OCI-LY3 (cell line): Measurements from ENCODE around the gene INPP5A.

Experiments used
- H2AFZ ChIP-seq: fragments of 200-600, 300-600 bp; shearing (Covaris generic); 2 replicates; pipeline ENCODE4 v1.6.0; 2014; ENCODE audit warnings: antibody characterized with exemption, low read depth, low read length
- H3K27ac ChIP-seq: fragments of 200-600, 300-600 bp; sonication (generic); 2 replicates; pipeline ENCODE4 v1.5.1; 2014; ENCODE audit warnings: mild to moderate bottlenecking, low read length, moderate library complexity, mixed read lengths
- H3K27me3 ChIP-seq: fragments of 200-600, 300-600 bp; sonication (generic); 2 replicates; pipeline ENCODE4 v1.6.1; 2014; ENCODE audit warnings: low read depth, low read length, mixed read lengths
- H3K36me3 ChIP-seq: fragments of 200-600, 300-600 bp; sonication (generic); replicated peaks from 2 replicates; pipeline ENCODE3; 2014; ENCODE audit warnings: low read depth, low read length, mixed read lengths
- H3K4me1 ChIP-seq: fragments of 300-600, 200-600 bp; sonication (generic); 2 replicates; pipeline ENCODE4 v1.6.1; 2014; ENCODE audit warnings: low read length, mixed read lengths
- H3K4me2 ChIP-seq: fragments of 200-600, 300-600 bp; sonication (generic); 2 replicates; pipeline ENCODE4 v1.6.1; 2014; ENCODE audit warnings: low read length, mixed read lengths
- H3K4me3 ChIP-seq: fragments of 300-600, 200-600 bp; sonication (generic); 2 replicates; pipeline ENCODE4 v1.5.1; 2014; ENCODE audit warnings: antibody characterized with exemption, mild to moderate bottlenecking, low read length, moderate library complexity
- H3K79me2 ChIP-seq: fragments of 300-600, 200-600 bp; shearing (Covaris generic); 2 replicates; pipeline ENCODE4 v1.6.1; 2014; ENCODE audit warnings: mild to moderate bottlenecking, low read length, mixed read lengths
- H3K9ac ChIP-seq: fragments of 300-600, 200-600 bp; shearing (Covaris generic); 2 replicates; pipeline ENCODE4 v1.6.0; 2014; ENCODE audit warnings: mild to moderate bottlenecking, low read length, moderate library complexity
- H3K9me3 ChIP-seq: fragments of 200-600, 300-600 bp; shearing (Covaris generic); 2 replicates; pipeline ENCODE4 v1.6.1; 2014; ENCODE audit warnings: low read length, mixed read lengths; ENCODE audit not compliant: insufficient read depth
- H4K20me1 ChIP-seq: fragments of 200-600, 300-600 bp; sonication (generic); 2 replicates; pipeline ENCODE4 v1.6.1; 2016; ENCODE audit warnings: low read length, mixed read lengths; ENCODE audit not compliant: insufficient read depth
- CTCF ChIP-seq: fragments of 200-600, 300-600 bp; sonication (generic); IDR thresholded peaks from 2 replicates; pipeline ENCODE4 v1.5.1; 2014; ENCODE audit warnings: antibody characterized with exemption, low read length, low read depth
- EZH2phosphoT487 ChIP-seq: fragments of 200-600 bp; shearing (Covaris generic); IDR thresholded peaks from 2 replicates; pipeline ENCODE4 v1.6.1; 2018; ENCODE audit warnings: antibody characterized with exemption, mixed run types, low read depth

INPP5A gene

DNA sequence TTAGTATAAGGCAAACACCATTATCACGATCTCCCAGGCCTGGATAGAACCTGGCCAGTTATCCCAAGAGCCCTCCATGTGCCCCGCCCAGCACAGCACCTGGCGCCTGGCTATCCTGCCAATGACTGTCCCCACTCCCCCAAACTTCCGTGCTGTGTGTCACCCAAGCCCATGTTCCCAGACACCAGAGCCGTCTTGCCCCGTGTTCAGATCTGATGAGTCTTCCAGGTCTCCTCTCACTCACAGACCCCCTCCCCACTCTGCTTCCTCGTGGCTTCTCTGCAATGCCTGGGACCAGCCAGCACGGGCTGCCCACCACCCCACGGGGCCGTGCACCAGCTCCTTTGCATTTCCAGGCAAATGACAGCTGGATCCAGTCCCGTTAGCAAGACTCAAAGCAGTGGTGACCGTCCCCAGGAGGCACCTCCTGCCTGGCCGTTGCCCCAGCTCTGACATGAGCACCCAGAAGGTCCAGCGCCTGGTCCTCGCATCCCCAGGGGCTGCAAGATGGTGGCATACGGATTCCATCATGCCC, 43.8 kb upstream of the INPP5A start:
- H4K20me1 ChIP-seq: no peaks in the 10 kb centered on the region
- H3K9me3 ChIP-seq: no peaks in the 10 kb centered on the region
- H3K79me2 ChIP-seq: no peaks in the 10 kb centered on the region
- no peaks in the 10 kb centered on the region for H3K27me3 ChIP-seq
- no peak overlapping the region for H3K4me2 ChIP-seq
- no peaks in the 10 kb centered on the region for H3K36me3 ChIP-seq
- TF ChIP-seq CTCF (no peak), EZH2phosphoT487 (no peak)
- H3K9ac ChIP-seq: no peak overlapping the region
- H3K4me3 ChIP-seq: no peak overlapping the region
- no peaks in the 10 kb centered on the region for H3K4me1 ChIP-seq
- H3K27ac ChIP-seq: no peak overlapping the region
- no peak overlapping the region for H2AFZ ChIP-seq

DNA sequence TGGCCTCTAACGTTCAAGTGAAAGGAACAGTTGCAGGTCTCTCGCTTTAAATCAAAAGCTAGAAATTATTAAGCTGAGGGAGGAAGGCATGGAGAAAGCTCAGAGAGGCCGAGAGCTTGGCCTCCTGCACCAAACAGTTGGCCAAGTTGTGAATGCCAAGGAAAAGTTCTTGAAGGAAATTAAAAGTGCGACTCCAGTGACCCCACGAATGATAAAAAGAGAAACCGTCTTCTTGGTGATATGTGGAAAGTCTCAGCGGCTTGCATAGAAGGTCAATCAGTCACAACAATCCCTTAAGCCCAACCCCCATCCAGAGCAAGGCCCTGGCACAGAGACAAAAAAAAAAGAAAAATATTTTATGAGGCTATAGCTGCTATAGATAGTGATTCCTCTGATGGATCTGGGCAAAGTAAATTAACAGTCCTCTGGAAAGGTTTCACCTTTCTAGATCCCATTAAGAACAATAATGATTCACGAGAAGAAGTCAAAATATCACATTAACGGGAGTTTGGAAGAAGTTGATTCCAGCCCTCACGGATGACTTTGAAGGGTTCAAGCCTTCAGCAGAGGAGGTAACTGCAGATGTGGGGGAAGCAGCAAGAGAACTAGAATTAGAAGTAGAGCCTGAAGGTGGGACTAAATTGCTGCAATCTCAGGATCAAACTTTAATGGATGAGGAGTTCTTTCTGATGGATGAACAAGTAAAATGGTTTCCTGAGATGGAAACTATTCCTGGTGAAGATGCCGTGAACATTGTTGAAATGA, 42.5 kb upstream of the INPP5A start:
- Histone ChIP-seq H3K36me3 (no peaks in the 10 kb centered on the region), H3K4me2 (no peak overlapping the region), H3K4me3 (no peak overlapping the region), H2AFZ (no peak overlapping the region), H3K79me2 (no peaks in the 10 kb centered on the region), H4K20me1 (no peaks in the 10 kb centered on the region), H3K4me1 (no peaks in the 10 kb centered on the region), H3K9ac (no peak overlapping the region), H3K27me3 (no peaks in the 10 kb centered on the region), H3K9me3 (no peaks in the 10 kb centered on the region), H3K27ac (no peak overlapping the region)
- no peak for TF ChIP-seq CTCF
- TF ChIP-seq EZH2phosphoT487: no peak

- H3K27ac ChIP-seq: no peak overlapping the region
- no peaks in the 10 kb centered on the region for H3K4me1 ChIP-seq
- no peak overlapping the region for H2AFZ ChIP-seq
- H3K79me2 ChIP-seq: no peaks in the 10 kb centered on the region
- TF ChIP-seq CTCF (no peak), EZH2phosphoT487 (no peak)
- no peak overlapping the region for H3K4me3 ChIP-seq
- no peaks in the 10 kb centered on the region for H3K27me3 ChIP-seq
- H3K9ac ChIP-seq: no peak overlapping the region
- no peak overlapping the region for H3K4me2 ChIP-seq
- H3K9me3 ChIP-seq: no peaks in the 10 kb centered on the region
- no peaks in the 10 kb centered on the region for H4K20me1 ChIP-seq
- no peaks in the 10 kb centered on the region for H3K36me3 ChIP-seq
These were observed 41.1 kb upstream of the INPP5A start for GRCh38 chr10:132496360-132497062.

GRCh38 chr10:132497063-132497680, 40.4 kb upstream of the INPP5A start:
- no peak overlapping the region for H3K9ac ChIP-seq
- no peaks in the 10 kb centered on the region for H3K36me3 ChIP-seq
- H4K20me1 ChIP-seq: no peaks in the 10 kb centered on the region
- H3K4me3 ChIP-seq: no peak overlapping the region
- no peaks in the 10 kb centered on the region for H3K9me3 ChIP-seq
- H3K27ac ChIP-seq: no peak overlapping the region
- TF ChIP-seq EZH2phosphoT487: no peak
- no peak for TF ChIP-seq CTCF
- H3K27me3 ChIP-seq: no peaks in the 10 kb centered on the region
- H3K79me2 ChIP-seq: no peaks in the 10 kb centered on the region
- H3K4me2 ChIP-seq: no peak overlapping the region
- H2AFZ ChIP-seq: no peak overlapping the region
- no peaks in the 10 kb centered on the region for H3K4me1 ChIP-seq
